ENCODE results near the gene EPS15.

DNA sequence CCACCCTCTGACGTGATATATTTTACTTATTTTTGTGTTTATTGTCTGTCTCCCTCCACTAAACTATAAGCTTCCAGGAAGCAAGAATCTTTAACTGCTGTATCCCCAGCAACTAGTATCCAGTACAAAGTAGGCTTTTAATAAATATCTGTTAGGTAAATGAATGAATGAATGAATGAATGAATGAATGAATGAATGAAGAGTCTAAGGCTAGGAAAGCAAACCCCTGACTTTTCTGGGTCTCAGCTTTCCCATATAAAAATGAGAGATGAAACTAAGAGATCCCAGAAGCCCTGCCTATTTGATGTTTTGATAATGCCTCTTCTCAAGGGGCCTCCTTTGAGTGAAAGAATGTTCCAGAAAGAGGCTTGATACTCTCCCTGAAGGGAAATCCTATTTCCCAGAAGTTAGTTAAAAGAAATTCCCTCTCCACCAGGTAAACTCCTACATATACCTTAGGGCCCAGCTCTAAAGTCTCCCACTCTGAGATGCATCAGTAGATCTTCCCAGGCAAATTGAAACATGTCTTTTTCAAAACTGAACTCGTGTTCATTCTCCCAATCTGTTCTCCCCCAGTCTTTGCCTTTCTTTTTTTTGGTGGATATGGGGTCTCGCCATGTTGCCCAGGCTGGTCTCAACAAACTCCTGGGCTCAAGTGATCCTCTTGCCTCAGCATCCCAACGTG, 196.5 kb downstream of the EPS15 start:
- no peak for TF ChIP-seq POLR2A (IDR thresholded peaks at IDR 0.05; ENCODE audit: low read depth, low read length)
- TF ChIP-seq POLR2AphosphoS5 (IDR thresholded peaks at IDR 0.05; ENCODE audit: low read depth, low read length) = no peak
- TF ChIP-seq TAF1 (IDR thresholded peaks at IDR 0.05; ENCODE audit: low read depth, low read length) = no peak

Data from GM12891 (cell line).